C4-2B (cell line): Measurements from ENCODE around the gene SVOPL.

Experiments
- H3K27ac ChIP-seq: fragments of 450-650 bp; 2 replicates; pipeline ENCODE4 v1.5.1; 2017
- ZFX ChIP-seq: fragments of 450-650 bp; IDR thresholded peaks from 2 replicates; pipeline ENCODE4 v1.6.1; 2017
- TF ChIP-seq, protein P1 (sequence below): fragments of 450-650 bp; conservative IDR thresholded peaks from 2 replicates; pipeline ENCODE4 v1.5.1; 2017; ENCODE audit warnings: mild to moderate bottlenecking

Gene SVOPL

DNA sequence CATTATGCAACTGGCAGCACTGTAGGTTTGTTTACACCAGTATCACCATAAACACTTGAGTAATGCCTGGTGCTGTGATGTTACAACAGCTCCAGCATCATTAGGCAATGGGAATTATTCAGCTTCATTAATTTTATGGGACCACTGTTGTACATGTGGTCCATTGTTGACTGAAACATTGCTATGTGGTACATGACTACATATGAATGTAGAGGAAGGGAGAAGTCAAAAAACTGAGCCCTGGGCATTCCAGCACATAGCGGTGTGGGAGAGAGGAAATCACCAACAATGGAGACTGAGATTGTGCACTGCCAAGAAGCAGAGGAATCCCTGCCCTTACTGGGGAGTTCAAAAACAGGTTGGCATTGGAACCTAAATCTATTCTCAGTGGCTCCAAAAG, 152.1 kb downstream of the SVOPL start:
- H3K27ac ChIP-seq: no peak overlapping the region
- no peak for TF ChIP-seq ZFX
- TF ChIP-seq, protein P1, sequence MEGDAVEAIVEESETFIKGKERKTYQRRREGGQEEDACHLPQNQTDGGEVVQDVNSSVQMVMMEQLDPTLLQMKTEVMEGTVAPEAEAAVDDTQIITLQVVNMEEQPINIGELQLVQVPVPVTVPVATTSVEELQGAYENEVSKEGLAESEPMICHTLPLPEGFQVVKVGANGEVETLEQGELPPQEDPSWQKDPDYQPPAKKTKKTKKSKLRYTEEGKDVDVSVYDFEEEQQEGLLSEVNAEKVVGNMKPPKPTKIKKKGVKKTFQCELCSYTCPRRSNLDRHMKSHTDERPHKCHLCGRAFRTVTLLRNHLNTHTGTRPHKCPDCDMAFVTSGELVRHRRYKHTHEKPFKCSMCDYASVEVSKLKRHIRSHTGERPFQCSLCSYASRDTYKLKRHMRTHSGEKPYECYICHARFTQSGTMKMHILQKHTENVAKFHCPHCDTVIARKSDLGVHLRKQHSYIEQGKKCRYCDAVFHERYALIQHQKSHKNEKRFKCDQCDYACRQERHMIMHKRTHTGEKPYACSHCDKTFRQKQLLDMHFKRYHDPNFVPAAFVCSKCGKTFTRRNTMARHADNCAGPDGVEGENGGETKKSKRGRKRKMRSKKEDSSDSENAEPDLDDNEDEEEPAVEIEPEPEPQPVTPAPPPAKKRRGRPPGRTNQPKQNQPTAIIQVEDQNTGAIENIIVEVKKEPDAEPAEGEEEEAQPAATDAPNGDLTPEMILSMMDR: no peak

DNA sequence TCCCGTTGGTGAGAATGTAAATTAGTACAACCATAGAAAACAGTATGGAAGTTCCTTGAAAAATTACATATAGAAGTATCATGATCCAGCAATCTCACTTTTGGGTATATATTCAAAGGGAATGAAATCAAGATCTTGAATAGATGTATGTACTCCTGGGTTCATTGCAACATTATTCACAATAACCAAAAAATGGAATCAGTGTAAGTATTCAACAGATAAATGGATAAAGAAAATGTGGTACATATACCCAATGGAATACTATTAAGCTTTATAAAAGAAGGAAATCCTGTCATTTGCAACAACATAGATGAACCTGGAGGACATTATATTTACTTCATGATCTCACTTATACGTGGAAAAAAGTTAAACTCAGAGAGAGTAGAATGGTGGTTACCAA, 154.3 kb downstream of the SVOPL start:
- TF ChIP-seq ZFX: no peak
- TF ChIP-seq, protein P1: no peak

DNA sequence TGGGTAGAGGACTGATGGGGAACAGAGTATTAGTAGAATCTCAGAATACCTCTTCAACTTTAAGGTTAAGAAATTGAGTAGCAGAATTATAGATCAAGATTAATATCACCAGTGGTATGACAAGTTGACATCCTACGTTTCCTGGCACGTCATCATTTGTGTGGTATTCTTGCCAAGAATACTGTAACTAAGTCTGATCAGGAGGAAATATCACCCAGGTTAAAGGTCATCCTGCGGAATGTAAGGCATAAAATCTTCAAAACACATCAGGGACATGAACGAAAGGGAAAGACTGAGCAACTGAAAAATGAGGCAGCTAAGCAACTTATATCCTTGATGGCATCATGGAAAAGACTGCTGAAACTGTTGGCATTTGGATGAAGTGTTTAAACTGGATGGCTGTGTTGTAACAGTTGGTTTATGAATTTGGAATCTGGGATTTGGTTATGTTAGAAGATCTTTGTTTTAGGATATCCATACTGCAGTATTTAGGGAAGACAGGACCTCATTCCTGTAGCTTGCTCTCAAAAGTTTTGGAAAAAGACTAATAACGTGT, 155.0 kb downstream of the SVOPL start:
- no peak overlapping the region for H3K27ac ChIP-seq
- TF ChIP-seq, protein P1: no peak
- TF ChIP-seq ZFX: no peak

More for the DNA sequence above, 154.3 kb downstream of the SVOPL start:
- H3K27ac ChIP-seq: no peak overlapping the region

DNA sequence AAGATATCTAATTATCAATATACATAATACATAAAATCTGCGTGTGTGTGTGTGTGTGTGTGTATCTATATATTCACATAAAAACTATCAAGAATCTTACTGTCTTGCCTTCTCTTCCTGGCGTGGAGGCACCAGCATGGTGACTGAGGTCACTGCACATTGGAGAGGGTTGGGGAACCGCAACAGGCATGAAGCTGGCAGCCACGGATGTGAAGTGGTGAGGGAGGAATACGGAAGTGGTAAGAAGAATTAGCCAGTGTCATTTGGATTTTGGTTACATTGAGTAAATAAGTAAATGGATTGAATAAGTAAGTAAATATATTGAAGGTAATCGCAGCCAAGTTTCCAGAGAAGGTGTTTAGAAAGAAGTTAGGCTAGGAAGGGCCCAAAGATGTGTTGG, 156.0 kb downstream of the SVOPL start:
- no peak overlapping the region for H3K27ac ChIP-seq
- no peak for TF ChIP-seq ZFX
- TF ChIP-seq, protein P1: no peak
